HG03469 (cell line): ENCODE measurements around the gene PRR19.
"Not testable (repeated sequence)": the region's sequence is repeated elsewhere in the genome, so short reads cannot be mapped to it uniquely, and the experiment has no call there.

Source experiments
- ATAC-seq: cut with Tn5 transposase; IDR thresholded peaks from one replicate; pipeline ENCODE4 v1.9.1; 2021; ENCODE audit warnings: mild to moderate bottlenecking, moderate library complexity, moderate number of reproducible peaks; ENCODE audit not compliant: unreplicated experiment

The PRR19 gene

DNA sequence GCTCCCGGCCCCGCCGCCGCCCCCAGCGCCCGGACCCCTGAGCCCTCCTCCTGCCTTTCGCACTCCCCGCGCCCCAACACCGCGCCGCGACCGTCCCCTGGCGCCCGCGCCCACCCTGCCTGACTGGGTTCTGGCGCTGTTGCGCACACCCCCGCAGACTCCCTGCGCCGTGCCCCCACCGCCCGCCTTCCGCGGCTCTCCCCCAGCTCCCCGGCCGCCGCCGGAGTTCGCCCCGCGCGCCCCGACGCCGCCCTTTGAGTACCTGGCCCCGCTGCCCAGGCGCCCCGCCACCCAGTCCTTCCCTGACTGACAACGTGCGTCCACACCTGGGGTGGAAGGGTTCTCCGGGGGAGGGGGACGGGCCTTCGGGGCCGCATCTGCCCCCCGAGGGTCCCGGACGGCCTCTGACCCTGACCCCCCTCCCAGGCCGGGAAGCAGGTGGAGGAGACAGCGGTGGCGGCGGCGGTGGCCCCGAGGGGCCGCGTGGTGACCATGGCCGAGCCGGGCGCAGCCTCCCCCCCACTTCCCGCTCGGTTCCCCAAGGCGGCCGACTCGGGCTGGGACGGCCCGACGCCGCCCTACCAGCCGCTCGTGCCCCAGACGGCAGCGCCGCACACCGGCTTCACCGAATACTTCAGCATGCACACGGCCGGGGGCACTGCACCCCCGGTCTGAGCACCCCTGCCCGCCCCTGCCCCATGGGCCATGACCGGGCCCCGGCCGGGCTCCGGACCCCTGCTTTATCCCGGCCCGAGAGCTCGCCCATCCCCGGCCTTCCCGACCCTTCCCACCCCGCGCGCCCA is 22.1 kb downstream of the PRR19 start:
- ATAC-seq, result no peak

DNA sequence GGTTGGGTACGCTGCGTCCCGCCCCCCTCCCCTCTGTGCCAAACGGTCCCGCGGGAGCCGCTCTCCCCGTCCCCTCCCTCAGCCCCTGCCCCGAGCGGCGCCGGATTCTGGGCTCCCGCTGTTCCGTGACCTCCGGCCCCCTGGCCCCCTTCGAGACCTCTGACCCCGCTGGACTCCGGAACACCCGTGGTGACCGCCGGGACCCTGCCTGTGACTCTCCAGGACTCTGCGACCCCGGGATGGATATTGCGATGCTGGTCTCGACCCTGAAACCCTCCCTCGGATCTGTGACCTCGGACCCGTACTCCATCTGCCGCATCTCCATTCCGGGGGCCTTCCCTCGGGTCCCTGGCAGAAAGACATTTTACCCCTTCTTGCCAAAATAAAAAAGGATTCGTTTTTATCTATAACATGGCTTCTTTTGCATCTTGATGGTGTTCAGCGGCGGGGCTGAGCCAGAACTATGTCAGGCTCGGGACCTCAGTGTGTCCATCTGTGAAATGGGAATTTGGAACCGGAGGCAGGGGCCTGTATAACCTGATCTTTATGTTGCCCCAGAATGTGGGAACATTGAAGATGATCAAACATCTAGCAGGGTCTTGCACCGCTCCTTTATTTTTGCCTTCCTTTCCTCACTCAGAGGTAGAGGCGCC is 22.8 kb downstream of the PRR19 start:
- no peak for ATAC-seq

DNA sequence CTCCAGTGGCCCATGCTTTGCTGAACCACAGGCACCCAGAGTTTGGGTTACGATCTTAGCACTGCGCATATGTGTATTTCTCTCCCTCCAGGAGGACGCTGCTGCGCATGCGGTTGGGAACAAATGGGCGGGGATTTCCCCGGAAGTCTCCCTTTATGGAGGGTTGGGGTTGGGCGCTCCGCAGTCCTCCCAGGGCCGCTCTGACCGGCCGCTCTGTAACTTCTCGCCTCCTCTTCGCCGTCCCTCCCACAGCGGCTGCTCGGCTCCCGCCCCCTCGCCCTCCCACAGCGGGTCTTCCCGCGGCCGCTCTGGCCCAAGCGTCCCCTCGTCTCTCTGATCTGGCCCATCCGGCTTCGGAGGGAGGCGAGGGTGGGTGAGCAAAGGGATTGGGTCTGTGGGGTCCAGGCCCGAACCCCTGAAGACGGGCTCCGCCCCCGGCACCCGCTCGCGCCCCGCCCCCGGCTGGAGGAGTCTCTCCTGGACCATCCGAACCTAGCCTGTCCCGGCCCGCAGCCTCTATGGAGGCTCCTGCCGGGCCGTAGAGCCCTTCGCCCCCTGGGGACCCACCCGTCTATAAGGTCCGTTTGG is 23.5 kb downstream of the PRR19 start, which contains the start of gene MEGF8:
Gene MEGF8 (plus strand): TSS at position 328 of the 588 bp plus-strand sequence. CDS start 609 bp downstream, outside the sequence.
- peak; percentile 71 for ATAC-seq

DNA sequence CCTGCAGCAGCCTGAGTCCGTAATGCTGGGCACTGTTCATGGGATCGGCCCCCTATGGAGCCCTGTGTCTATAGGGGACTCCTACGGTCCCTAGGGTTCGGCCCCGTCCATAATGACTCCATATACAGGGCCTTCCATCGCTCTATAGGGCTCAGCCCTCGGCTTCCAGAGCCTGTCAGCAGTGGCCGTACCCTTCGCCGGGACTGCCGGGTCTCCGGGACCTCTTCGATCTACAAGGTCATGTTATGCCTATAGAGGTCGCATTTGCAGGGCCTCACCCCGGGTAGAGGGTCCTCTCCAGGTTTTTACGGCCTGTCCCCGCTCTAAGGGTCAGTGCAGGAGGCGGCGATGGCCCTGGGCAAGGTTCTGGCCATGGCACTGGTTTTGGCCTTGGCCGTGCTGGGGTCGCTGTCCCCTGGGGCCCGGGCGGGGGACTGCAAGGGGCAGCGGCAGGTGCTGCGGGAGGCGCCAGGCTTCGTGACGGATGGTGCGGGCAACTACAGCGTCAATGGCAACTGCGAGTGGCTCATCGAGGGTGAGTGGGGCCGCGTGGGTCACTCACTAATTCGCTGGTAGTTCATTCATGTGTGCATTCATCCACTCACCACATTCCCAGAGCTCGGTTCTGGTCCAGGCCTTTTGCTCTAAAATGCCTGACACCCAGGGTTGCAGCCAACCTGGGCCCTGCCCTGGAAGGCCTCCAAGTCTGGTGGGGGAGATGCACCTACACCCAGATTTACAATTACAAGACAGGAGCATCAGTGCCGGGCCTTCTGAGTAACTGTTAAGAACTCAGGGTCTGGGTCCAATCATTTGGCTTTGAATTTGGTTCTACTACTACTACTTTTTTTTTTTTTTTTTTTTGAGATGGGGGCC is 24.2 kb downstream of the PRR19 start:
- peak; percentile 8 for ATAC-seq

DNA sequence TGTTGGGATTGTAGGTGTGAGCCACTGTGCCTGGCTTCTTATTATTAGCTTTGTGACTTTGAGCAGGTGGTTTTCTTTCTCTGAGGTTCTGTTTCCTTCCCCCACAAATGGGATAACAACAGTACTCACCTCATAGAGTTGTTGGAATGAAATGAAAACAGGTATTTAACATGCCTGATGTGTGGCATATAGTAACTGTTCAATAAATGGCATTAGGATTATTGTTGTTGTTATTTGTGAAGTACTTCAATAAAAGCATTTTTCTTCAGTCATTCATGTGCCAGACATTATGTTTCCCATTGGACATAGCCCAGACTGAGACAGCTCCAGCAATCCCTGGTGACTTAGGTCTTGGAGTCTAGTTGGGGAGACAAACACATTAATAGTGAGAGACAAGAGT is 25.0 kb downstream of the PRR19 start:
- ATAC-seq, result no peak

DNA sequence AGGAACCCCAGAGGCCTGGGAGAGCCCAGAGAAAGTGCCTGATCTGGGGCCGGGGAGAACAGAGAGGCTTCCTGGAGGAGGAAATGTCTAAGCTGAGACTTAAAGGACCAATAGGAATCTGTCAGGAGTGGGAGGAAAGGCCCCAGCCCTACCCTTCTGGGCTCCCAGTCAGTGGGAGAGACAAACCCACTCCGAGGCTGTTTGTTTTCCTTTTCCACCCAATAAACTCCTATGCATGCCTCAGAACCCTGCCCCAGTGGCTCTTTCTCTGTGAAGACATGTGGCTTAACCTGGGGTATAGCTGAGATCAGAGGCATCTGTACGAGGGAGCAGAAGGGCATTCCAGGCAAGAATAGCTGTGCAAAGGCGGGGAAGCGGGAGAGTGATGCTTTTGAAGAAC is 25.4 kb downstream of the PRR19 start:
- ATAC-seq, result no peak

DNA sequence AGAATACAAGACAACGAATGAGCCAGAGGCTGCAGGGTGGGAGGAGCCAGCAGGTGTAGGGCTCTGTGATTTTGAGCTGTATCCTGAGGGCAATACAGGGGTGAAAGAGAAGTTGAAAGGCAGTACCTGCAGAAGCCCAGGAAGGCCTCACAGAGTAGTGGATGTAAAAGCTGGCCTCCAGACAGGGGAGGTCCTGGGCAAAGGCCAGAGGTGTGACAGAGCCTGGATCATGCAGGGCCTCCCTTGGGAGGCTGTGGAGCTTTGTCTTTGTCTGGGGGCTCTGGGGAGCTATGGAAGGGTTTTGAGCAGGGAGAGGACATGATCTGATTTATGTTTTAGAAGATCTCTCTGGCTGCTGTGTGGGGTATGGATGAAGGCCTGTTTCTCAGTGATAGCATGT is 26.2 kb downstream of the PRR19 start:
- no peak for ATAC-seq

DNA sequence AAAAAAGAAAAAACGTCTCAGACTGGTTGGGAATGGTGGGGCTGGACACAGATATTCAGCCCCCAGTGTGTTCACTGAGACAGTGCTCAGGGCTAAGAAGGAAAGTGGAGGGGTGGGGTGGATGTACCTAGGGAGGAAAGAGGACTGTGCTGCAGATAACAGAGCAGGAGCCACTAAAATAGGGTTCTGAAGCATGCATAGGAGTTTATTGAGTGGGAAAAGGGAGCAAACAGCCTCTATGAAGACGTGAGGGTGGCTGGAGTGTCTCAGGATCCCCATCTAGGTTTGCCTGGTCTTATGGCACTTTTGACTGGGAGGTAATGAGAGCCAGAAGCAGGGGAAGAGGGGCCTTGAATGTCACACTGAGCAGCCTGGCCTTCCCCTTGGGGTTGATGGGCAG is 26.9 kb downstream of the PRR19 start:
- no peak for ATAC-seq

DNA sequence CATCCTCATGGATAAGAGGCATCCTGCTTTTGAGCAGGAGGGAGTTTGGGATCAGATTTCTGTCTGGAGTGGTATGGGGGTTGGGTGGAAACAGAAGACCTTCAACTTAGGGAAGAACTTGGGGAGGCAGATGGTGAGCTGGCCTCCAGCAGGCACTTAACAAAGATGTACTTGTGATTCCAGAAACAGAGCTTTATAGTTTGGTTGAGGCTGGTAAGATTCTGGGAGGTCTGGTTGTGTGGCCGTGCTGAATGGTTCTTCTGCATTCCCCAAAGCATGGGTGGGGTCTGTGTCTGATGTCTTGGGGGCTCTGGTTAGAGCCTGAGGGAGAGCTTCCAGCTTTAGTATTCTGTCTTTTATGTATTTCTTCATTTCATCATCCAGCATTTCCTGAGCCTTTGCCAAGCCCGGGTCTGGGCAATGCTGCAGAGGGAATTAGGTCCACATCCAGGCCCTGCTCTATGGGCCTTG is 28.3 kb downstream of the PRR19 start:
- ATAC-seq, result no peak

DNA sequence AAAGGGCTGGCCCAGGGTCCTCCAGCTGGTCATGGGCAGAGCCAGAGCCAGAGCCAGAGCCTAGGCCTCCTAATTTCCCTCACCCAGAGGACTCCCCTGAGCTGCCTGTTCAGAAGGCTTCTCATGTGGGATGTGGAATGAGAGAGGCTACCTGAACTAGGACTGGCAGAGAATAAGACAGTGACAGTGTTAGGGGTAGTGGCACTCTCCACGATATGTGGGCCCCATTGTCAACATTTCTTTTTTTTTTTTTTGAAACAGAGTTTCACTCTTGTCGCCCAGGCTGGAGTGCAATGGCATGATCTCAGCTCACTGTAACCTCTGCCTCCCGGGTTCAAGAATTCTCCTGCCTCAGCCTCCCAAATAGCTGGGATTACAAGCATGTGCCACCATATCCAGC is 29.4 kb downstream of the PRR19 start:
- ATAC-seq, result not testable (repeated sequence)

DNA sequence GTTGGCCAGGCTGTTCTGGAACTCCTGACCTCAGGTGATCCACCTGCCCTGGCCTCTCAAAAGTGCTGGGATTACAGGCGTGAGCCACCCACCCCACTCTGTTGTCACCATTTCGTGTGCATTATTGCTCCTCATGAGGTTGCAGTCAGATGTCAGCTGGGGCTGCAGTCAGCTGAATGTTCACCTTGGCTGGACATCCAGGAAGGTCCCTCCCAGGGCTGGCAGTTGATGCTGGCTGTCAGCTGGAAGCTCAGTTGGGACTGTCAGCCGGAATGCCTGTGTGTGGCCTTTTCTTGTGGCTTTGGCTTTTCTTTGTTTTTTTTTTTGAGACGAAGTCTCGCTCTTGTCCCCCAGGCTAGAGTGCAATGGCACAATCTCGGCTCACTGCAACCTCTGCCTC is 30.1 kb downstream of the PRR19 start:
- no peak for ATAC-seq

DNA sequence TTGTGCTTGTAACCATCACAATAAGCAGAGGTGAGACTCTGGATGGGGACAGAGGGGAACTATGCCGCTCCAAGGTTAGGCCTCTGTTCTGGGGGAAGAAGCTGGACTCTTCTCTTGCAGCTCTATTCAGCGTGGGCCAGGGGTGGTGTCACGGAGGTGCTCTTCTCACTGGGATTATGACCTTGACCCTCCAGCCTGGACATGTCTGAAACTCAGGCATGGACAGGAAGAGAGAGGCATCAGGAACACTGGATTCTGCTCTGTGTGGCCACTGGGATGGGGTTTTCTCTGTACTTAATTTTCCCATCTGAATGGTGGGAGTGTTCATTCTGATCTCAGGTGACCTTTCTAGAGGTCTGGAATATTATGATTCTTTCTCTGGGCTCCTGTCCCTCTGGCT is 31.1 kb downstream of the PRR19 start:
- ATAC-seq, result no peak

DNA sequence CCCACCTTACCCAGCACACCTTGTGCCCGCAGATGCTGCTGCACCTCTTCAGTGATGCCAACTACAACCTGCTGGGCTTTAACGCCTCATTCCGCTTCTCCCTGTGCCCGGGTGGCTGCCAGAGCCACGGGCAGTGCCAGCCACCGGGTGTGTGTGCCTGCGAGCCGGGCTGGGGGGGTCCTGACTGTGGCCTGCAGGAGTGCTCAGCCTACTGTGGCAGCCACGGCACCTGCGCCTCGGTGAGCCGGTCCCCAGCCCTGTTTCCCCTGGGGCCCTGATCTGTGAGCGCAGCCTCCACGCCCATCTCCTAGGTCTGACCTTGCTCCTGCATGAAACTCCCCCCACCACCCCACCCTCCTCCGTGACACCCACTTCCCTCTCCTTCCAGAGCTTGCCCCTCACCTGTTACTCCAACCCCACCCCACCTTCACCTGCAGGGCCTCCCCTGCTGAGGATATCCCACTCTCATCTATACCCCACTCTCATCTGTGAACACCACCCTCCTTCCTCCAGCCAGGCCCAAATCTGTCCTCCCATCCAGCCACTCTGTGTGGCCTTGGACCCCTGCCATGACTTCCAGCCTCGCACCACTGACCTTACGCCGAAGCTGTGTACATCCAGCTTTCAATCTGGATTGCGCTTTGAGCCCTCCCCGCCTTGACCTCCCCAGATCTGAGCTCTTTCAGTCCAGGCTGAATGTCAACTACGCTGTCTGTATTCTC is 32.2 kb downstream of the PRR19 start:
- ATAC-seq, result no peak

DNA sequence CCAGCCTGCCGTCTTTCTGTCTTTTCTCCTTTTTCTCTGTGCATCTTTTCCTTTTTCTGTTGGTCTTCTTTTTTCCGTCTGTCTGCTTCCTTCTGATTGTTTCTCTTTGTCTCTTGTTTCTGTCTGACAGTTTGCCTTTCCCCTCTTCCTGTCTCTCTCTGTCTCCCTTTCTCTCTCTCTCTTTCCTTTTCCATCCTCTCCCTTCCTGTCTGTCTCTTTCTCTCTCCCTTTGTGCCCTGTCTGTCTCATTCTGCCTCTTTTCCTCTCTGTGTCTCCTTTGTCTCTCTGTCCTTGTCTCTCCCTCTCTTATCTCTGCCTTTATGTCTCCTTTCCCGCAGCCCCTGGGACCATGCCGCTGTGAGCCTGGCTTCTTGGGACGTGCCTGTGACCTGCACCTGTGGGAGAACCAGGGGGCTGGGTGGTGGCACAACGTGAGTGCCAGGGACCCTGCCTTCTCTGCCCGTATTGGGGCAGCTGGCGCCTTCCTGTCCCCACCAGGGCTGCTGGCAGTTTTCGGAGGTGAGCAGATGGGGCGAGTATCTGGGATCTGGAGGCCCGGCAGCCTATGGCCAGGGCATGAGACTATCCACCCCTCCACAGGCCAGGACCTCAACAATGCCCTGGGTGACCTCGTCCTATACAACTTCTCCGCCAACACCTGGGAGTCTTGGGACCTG is 32.9 kb downstream of the PRR19 start:
- ATAC-seq, result no peak

DNA sequence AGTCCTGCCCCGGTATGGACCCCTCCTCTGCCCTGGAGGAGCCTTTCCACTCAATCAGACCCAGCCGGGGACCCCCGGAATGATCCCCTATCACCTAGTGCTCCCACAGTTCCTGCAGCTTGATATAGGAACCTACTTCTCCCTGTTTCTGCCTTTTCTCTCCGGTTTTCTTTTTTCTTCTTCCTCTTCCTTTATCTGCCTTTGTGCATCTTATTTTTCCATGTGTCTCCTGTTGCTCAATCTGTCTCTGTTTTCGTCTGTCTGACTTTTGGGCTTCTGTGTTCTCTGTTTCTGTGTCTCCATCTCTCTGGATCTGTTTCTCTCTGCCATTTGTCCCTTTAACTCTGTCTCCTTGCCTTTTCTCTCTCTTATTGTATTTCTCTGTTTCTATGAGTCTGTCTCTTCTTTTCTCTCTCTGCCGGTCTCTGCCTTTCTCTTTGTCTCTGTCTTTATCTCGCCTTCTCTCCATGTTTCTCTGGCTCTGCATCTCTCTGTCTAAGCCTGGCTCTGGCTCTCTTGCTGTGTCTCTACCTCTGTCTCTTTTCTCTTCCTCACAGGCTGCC is 33.5 kb downstream of the PRR19 start:
- no peak for ATAC-seq

DNA sequence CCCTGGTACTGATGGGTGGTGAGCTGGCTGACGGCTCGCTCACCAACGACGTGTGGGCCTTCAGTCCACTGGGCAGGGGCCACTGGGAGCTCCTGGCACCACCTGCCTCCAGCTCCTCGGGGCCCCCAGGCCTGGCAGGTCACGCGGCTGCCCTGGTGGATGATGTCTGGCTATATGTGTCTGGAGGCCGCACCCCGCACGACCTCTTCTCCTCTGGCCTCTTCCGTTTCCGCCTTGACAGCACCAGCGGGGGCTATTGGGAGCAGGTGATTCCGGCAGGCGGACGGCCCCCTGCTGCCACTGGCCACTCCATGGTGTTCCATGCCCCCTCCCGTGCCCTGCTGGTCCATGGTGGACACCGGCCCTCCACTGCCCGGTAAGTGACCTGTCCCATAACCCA is 34.0 kb downstream of the PRR19 start:
- no peak for ATAC-seq

DNA sequence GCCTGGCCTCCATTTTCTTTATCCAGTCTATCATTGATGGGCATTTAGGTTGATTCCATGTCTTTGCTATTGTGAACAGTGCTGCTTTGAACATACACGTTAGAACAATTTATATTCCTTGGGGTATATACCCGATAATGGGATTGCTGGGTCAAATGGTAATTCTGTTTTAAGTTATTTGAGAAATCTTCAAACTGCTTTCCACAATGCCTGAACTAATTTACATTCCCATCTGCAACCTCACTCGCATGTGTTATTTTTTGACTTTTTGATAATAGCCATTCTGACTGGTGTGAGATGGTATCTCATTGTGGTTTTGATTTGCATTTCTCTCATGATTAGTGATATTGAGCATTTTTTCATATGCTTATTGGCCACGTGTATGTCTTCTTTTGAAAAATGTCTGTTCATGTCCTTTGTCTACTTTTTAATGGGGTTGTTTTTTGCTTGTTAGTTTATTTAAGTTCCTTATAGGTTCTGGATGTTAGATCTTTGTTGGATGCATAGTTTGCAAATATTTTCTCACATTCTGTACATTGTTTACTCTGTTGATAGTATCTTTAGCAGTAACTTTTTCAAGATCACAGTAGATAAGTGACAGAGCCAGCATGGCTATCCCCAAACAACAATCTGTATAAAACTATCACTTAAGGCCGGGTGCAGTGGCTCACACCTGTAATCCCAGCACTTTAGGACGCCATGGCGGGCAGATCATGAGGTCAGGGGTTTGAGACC is 37.4 kb downstream of the PRR19 start:
- not testable (repeated sequence) for ATAC-seq

DNA sequence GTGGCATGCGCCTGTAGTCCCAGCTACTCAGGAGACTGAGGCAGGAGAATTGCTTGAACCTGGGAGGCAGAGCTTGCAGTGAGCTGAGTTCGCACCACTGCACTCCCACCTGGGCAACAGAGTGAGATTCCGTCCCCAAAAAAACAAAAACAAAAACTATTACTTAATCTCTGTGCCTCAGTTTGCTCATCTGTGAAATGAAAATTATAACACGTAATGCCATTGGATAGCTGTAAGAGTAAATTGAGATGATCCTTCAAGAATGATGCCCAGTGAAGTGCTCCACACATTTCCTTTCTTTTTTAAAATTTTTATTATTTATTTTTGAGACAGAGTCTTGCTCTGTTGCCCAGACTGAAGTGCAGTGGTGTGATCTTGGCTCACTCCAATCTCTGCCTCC is 38.0 kb downstream of the PRR19 start:
- ATAC-seq, result not testable (repeated sequence)
